Spleen (tissue), 7 donors: ENCODE measurements around the gene VWA5B2.

ENCODE experiments used
- CTCF ChIP-seq, 11 experiments: fragments of 200-600 bp in 7 of 11; fragments of 450-650 bp in 4 of 11; sonication (generic) in 4 of 11; IDR thresholded peaks in 8 of 11; conservative IDR thresholded peaks in 3 of 11; 1 replicate in 7 of 11; 2 replicates in 4 of 11; pipeline versions ENCODE4 v1.4.0 to v1.8.0; 2016 to 2021; ENCODE audit warnings: antibody characterized with exemption in 11 of 11, inconsistent platforms in 4 of 11, mild to moderate bottlenecking in 1 of 11
- POLR2A ChIP-seq, 3 donors: fragments of 450-650 bp; IDR thresholded peaks; one replicate each; pipeline ENCODE4 v1.5.1; 2017; ENCODE audit warnings: antibody characterized with exemption in 3 of 3, mild to moderate bottlenecking in 1 of 3
- donor health status: DM: no; HTN: no; CAD: no; lungs with moderate emphysema.
- donor health status: DM: no; HTN: no; CAD: no.
- donor health status: DM: no; HTN: no; CAD: no.

DNA sequence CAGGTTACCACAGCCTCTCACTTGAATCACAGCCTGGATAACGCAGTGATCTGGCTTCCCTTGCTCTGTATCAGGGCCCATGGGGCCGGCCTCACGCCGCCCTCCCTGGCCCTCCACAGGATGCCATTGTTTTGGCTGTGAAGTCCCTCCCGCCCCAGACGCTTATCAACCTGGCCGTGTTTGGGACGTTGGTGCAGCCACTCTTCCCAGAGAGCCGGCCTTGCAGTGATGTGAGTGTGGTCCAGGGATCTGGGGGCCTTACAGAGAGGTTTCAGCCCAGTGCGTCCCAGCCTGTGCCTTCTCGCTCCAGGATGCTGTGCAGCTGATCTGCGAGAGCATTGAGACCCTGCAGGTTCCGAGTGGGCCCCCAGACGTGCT, 6.6 kb downstream of the VWA5B2 start:
- TF ChIP-seq CTCF (IDR thresholded peaks at IDR 0.05 in 8 of 11, conservative IDR thresholded peaks at IDR 0.05 in 3 of 11) (no peak), POLR2A (IDR thresholded peaks at IDR 0.05) (no peak)
